DOHH2 (cell line): Measurements from ENCODE around the gene FOXA1.

Source experiments
- H3F3A ChIP-seq: fragments of 200-600 bp; sonication (generic), shearing (Covaris generic); 2 replicates; pipeline ENCODE4 v1.6.0; 2016; ENCODE audit warnings: antibody characterized with exemption, mild to moderate bottlenecking; ENCODE audit not compliant: control insufficient read depth, insufficient read depth
- H3K27ac ChIP-seq: fragments of 200-600 bp; sonication (generic); 2 replicates; pipeline ENCODE4 v1.5.1; 2014; ENCODE audit warnings: low read depth, mild to moderate bottlenecking, low read length, moderate library complexity
- H3K27me3 ChIP-seq: fragments of 200-600 bp; sonication (generic); 2 replicates; pipeline ENCODE4 v1.6.1; 2014; ENCODE audit warnings: mild to moderate bottlenecking, low read length, mixed read lengths; ENCODE audit not compliant: control insufficient read depth
- H3K36me3 ChIP-seq: fragments of 200-600 bp; sonication (generic); 2 replicates; pipeline ENCODE4 v1.6.1; 2014; ENCODE audit warnings: mild to moderate bottlenecking, low read length, moderate library complexity, mixed read lengths; ENCODE audit not compliant: control insufficient read depth
- H3K4me1 ChIP-seq: fragments of 200-600 bp; sonication (generic); 2 replicates; pipeline ENCODE4 v1.6.1; 2014; ENCODE audit warnings: mild to moderate bottlenecking, low read length, mixed read lengths; ENCODE audit not compliant: control insufficient read depth
- H3K4me2 ChIP-seq: fragments of 200-600 bp; sonication (generic); 2 replicates; pipeline ENCODE4 v1.6.0; 2014; ENCODE audit warnings: mild to moderate bottlenecking, low read length, moderate library complexity
- H3K4me3 ChIP-seq: fragments of 200-600 bp; sonication (generic); 2 replicates; pipeline ENCODE4 v1.5.1; 2014; ENCODE audit warnings: mild to moderate bottlenecking, low read length, mixed read lengths
- H3K79me2 ChIP-seq: fragments of 200-600 bp; sonication (generic); 2 replicates; pipeline ENCODE4 v1.6.1; 2014; ENCODE audit warnings: mild to moderate bottlenecking, low read length, mixed read lengths; ENCODE audit not compliant: control insufficient read depth
- H3K9me2 ChIP-seq: fragments of 200-600 bp; sonication (generic); replicated peaks from 2 replicates; pipeline ENCODE4 v1.6.1; 2014; ENCODE audit warnings: mild to moderate bottlenecking, low read length, mixed read lengths; ENCODE audit not compliant: control insufficient read depth
- H3K9me3 ChIP-seq: fragments of 200-600 bp; sonication (generic); 2 replicates; pipeline ENCODE4 v1.6.1; 2014; ENCODE audit warnings: antibody characterized with exemption, low read length, mixed read lengths; ENCODE audit not compliant: control insufficient read depth, insufficient read depth
- H4K20me1 ChIP-seq: fragments of 200-600 bp; sonication (generic); 2 replicates; pipeline ENCODE4 v1.6.0; 2014; ENCODE audit warnings: low read depth, mild to moderate bottlenecking, antibody characterized with exemption, low read length, moderate library complexity; ENCODE audit not compliant: control insufficient read depth, insufficient read depth
- EZH2phosphoT487 ChIP-seq: fragments of 200-600 bp; sonication (generic); IDR thresholded peaks from 2 replicates; pipeline ENCODE4 v1.6.1; 2017; ENCODE audit warnings: borderline replicate concordance, mild to moderate bottlenecking, antibody characterized with exemption, low read length, moderate library complexity, mixed read lengths
- TF ChIP-seq, protein P1 (sequence below): fragments of 200-600 bp; sonication (generic); IDR thresholded peaks from one replicate; pipeline ENCODE4 v1.5.1; 2014; ENCODE audit warnings: antibody characterized with exemption, mild to moderate bottlenecking, low read depth, low read length; ENCODE audit not compliant: poor library complexity, severe bottlenecking

Gene FOXA1

DNA sequence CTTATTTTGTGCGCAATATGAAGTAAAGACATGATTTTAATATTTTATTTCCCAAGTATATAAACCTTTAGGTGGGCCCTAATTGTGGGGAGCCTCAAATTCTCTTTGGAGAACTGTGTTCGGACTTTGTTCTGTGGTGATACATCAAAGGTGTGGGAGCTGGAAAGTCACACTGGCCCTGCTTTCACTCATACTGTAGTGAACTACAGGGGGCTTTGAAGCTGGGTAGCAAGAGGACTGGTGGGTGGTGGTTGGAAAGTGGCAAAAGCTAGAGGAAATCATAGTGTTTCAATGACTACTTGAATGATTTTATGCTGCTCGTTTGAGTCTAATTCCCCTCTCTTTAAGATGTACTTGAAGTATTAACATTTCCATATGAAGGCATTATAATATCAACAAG is 13.6 kb upstream of the FOXA1 start:
- Histone ChIP-seq H3K36me3 (no peaks in the 10 kb centered on the region), H3K9me2 (no peaks in the 10 kb centered on the region), H3K4me2 (no peak overlapping the region), H3K4me3 (no peak overlapping the region), H3K27me3 (no peaks in the 10 kb centered on the region), H4K20me1 (no peaks in the 10 kb centered on the region), H3F3A (no peaks in the 10 kb centered on the region), H3K9me3 (no peaks in the 10 kb centered on the region), H3K79me2 (no peaks in the 10 kb centered on the region), H3K27ac (no peak overlapping the region), H3K4me1 (no peaks in the 10 kb centered on the region)
- no peak for TF ChIP-seq EZH2phosphoT487
- TF ChIP-seq, protein P1, sequence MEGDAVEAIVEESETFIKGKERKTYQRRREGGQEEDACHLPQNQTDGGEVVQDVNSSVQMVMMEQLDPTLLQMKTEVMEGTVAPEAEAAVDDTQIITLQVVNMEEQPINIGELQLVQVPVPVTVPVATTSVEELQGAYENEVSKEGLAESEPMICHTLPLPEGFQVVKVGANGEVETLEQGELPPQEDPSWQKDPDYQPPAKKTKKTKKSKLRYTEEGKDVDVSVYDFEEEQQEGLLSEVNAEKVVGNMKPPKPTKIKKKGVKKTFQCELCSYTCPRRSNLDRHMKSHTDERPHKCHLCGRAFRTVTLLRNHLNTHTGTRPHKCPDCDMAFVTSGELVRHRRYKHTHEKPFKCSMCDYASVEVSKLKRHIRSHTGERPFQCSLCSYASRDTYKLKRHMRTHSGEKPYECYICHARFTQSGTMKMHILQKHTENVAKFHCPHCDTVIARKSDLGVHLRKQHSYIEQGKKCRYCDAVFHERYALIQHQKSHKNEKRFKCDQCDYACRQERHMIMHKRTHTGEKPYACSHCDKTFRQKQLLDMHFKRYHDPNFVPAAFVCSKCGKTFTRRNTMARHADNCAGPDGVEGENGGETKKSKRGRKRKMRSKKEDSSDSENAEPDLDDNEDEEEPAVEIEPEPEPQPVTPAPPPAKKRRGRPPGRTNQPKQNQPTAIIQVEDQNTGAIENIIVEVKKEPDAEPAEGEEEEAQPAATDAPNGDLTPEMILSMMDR: no peak

DNA sequence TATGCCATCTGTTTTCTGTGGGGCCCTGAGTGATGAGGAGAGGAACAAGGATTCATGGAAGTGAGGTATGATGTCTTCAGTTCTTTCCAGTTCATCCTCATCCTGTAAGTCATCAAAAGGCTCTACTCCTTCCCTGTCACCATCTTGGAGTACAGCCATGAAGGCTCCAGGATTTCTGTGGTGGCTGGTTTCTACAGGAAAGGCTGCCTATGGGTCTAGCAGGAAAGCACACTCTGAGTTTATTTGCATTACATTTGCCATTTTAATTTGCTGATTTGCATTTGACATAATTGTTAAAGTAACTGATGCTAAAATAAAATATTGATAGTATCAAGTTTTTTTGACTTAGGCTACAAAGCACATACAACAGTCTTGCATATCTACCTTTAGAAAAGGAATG is 11.6 kb upstream of the FOXA1 start:
- Histone ChIP-seq H3K4me2 (no peak overlapping the region), H4K20me1 (no peaks in the 10 kb centered on the region), H3K36me3 (no peaks in the 10 kb centered on the region), H3F3A (no peaks in the 10 kb centered on the region), H3K79me2 (no peaks in the 10 kb centered on the region), H3K9me2 (no peaks in the 10 kb centered on the region), H3K4me1 (no peaks in the 10 kb centered on the region), H3K4me3 (no peak overlapping the region), H3K27me3 (no peaks in the 10 kb centered on the region), H3K9me3 (no peaks in the 10 kb centered on the region), H3K27ac (no peak overlapping the region)
- TF ChIP-seq, protein P1: no peak
- TF ChIP-seq EZH2phosphoT487: no peak

DNA sequence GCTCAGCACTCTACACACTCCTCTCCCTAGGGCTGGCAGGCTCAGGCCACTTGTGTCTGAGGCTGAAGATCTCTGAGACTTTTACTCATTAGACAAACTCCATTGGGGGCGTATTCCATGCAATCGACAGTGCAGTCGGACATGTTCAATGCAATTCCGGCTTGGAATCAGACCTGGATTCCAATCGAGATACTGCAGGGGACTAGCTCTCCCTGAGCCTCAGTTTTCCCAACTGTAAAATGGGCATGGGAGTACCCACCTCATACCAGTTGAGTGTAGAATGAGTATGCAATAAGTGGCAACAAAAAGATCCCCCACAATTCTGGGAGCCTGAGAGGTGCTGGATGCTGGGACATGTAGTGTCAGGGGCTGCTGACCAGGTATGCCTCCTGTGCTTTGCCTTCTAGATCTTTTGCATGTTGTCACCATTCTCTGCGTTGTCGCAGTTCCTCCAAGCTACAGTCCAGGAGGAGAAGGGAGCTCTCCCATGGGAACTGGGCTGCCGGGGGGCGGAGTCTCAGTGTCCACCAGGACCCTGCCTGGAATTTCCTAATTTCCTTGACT is 8.7 kb upstream of the FOXA1 start:
- H3K9me2 ChIP-seq: no peaks in the 10 kb centered on the region
- H3K27ac ChIP-seq: no peak overlapping the region
- no peaks in the 10 kb centered on the region for H3K4me1 ChIP-seq
- H3K4me2 ChIP-seq: no peak overlapping the region
- H3K79me2 ChIP-seq: no peaks in the 10 kb centered on the region
- no peaks in the 10 kb centered on the region for H3F3A ChIP-seq
- H3K9me3 ChIP-seq: peaks cover 7% of the 10 kb centered on the region; the same call in 1 of the 2 replicates
- no peak overlapping the region for H3K4me3 ChIP-seq
- no peaks in the 10 kb centered on the region for H3K27me3 ChIP-seq
- H3K36me3 ChIP-seq: no peaks in the 10 kb centered on the region
- TF ChIP-seq, protein P1: no peak
- no peak for TF ChIP-seq EZH2phosphoT487
- H4K20me1 ChIP-seq: no peaks in the 10 kb centered on the region
